Duodenal mucosa (tissue), 2 donors: Measurements from ENCODE around the gene MYMX.

Experiments
- H3K27ac ChIP-seq: one replicate; pipeline ENCODE4 v1.7.0; 2013; ENCODE audit warnings: low read depth, low read length
- H3K27me3 ChIP-seq, 2 donors: one replicate each; pipeline ENCODE4 v1.7.0; 2013; ENCODE audit warnings: low read length in 2 of 2, control low read depth in 1 of 2; ENCODE audit not compliant: insufficient read depth in 2 of 2, control insufficient read depth in 1 of 2
- H3K36me3 ChIP-seq, 2 donors: one replicate each; pipeline ENCODE4 v1.7.0; 2013; ENCODE audit warnings: low read length in 2 of 2, control low read depth in 1 of 2; ENCODE audit not compliant: insufficient read depth in 2 of 2, control insufficient read depth in 1 of 2
- H3K4me1 ChIP-seq, 2 donors: one replicate each; pipeline ENCODE4 v1.7.0; 2013; ENCODE audit warnings: low read length in 2 of 2, control low read depth in 1 of 2; ENCODE audit not compliant: insufficient read depth in 2 of 2, control insufficient read depth in 1 of 2
- H3K4me3 ChIP-seq, 2 donors: one replicate each; pipeline ENCODE4 v1.7.0; 2013; ENCODE audit warnings: low read length in 2 of 2, low read depth in 1 of 2
- H3K9ac ChIP-seq, 2 donors: one replicate each; pipeline ENCODE4 v1.7.0; 2013; ENCODE audit warnings: low read length in 2 of 2, low read depth in 1 of 2
- H3K9me3 ChIP-seq, 2 donors: one replicate each; pipeline ENCODE4 v1.7.0; 2013; ENCODE audit warnings: low read length in 2 of 2, control low read depth in 1 of 2; ENCODE audit not compliant: control insufficient read depth in 1 of 2

The MYMX gene

DNA sequence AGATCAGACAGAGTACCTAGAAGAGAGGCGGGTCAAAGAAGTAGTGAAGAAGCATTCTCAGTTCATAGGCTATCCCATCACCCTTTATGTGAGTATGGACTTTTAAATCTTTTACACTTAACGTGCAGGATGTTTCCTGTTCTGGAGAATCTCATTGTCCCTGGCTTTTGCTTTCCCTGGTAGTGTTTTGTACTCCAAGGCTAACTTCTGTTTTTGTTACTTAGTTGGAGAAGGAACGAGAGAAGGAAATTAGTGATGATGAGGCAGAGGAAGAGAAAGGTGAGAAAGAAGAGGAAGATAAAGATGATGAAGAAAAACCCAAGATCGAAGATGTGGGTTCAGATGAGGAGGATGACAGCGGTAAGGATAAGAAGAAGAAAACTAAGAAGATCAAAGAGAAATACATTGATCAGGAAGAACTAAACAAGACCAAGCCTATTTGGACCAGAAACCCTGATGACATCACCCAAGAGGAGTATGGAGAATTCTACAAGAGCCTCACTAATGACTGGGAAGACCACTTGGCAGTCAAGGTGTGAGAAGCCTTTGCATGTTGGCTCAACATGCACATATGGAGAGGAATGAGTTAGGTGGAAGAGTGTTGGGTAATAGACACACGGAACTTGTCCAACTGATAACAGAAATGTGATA lies 33.5 kb downstream of the MYMX start:
- Histone ChIP-seq H3K36me3 (peaks cover 44 to 66% of the 10 kb centered on the region in 2 donors), H3K4me3 (no peak overlapping the region), H3K9me3 (no peaks in the 10 kb centered on the region), H3K4me1 (peaks cover 14 to 21% of the 10 kb centered on the region in 2 donors), H3K27ac (no peak overlapping the region), H3K9ac (no peak overlapping the region), H3K27me3 (no peaks in the 10 kb centered on the region)

DNA sequence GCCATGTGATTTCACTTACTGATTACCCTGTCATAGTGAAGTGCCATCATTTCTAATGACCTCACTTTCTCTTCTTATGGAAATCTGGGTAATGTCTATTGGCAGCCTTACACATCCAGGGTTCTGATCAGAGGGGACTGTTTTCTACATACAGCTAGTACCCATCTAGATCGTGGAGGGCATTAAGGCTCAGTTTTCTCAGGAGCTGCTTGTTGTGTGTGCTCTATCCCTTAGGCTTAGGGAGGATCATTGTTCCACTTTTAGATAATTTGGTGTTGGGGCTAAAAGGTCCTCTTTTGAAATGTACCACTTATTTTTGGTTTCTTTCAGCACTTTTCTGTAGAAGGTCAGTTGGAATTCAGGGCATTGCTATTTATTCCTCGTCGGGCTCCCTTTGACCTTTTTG lies 34.0 kb downstream of the MYMX start:
- Histone ChIP-seq H3K9me3 (no peaks in the 10 kb centered on the region), H3K4me3 (no peak overlapping the region), H3K27ac (no peak overlapping the region), H3K36me3 (peaks cover 44 to 69% of the 10 kb centered on the region in 2 donors), H3K4me1 (peaks cover 11 to 21% of the 10 kb centered on the region in 2 donors), H3K9ac (no peak overlapping the region), H3K27me3 (no peaks in the 10 kb centered on the region)

GRCh38 chr6:44251576-44252524 lies 35.1 kb downstream of the MYMX start:
- Histone ChIP-seq H3K36me3 (peaks cover 44 to 69% of the 10 kb centered on the region in 2 donors), H3K9me3 (no peaks in the 10 kb centered on the region), H3K27me3 (no peaks in the 10 kb centered on the region), H3K4me1 (peaks cover 20 to 28% of the 10 kb centered on the region in 2 donors), H3K27ac (no peak overlapping the region), H3K4me3 (no peak overlapping the region), H3K9ac (no peak overlapping the region)

DNA sequence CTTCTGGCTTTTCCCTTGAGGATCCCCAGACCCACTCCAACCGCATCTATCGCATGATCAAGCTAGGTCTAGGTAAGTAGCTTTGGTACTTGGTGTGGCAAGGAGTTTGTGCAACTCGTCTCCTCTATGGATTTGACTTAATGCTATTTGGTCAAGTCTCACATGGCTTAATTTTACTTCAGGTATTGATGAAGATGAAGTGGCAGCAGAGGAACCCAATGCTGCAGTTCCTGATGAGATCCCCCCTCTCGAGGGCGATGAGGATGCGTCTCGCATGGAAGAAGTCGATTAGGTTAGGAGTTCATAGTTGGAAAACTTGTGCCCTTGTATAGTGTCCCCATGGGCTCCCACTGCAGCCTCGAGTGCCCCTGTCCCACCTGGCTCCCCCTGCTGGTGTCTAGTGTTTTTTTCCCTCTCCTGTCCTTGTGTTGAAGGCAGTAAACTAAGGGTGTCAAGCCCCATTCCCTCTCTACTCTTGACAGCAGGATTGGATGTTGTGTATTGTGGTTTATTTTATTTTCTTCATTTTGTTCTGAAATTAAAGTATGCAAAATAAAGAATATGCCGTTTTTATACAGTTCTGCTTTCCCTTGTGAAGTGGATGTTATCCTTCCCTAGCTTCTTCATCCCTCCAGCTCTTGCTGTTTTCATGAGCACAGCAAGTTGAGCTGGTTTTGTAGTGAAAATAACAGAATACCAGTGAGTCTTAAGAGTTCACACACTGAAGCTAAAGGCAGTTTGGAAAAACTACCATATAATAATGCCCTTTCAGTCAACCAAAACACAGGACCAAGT lies 36.8 kb downstream of the MYMX start:
- H3K4me3 ChIP-seq: no peak overlapping the region
- H3K4me1 ChIP-seq: peaks cover 28 to 31% of the 10 kb centered on the region in 2 donors
- H3K27me3 ChIP-seq: no peaks in the 10 kb centered on the region
- no peak overlapping the region for H3K9ac ChIP-seq
- no peak overlapping the region for H3K27ac ChIP-seq
- peaks cover 47 to 69% of the 10 kb centered on the region in 2 donors for H3K36me3 ChIP-seq
- no peaks in the 10 kb centered on the region for H3K9me3 ChIP-seq

GRCh38 chr6:44254191-44255104 lies 37.7 kb downstream of the MYMX start:
- Histone ChIP-seq H3K9me3 (no peaks in the 10 kb centered on the region), H3K36me3 (peaks cover 47 to 59% of the 10 kb centered on the region in 2 donors), H3K9ac (no peak overlapping the region), H3K4me1 (peaks cover 20 to 22% of the 10 kb centered on the region in 2 donors), H3K27me3 (no peaks in the 10 kb centered on the region), H3K27ac (no peak overlapping the region), H3K4me3 (no peak overlapping the region)

- Histone ChIP-seq H3K27me3 (no peaks in the 10 kb centered on the region), H3K4me1 (peaks cover 20% of the 10 kb centered on the region in 2 donors), H3K9me3 (no peaks in the 10 kb centered on the region), H3K36me3 (peaks cover 44 to 57% of the 10 kb centered on the region in 2 donors), H3K9ac (no peak overlapping the region), H3K27ac (no peak overlapping the region), H3K4me3 (no peak overlapping the region)
Observed at GRCh38 chr6:44255105-44255808, 38.5 kb downstream of the MYMX start.

- H3K27me3 ChIP-seq: no peaks in the 10 kb centered on the region
- H3K27ac ChIP-seq: peak overlapping the region; percentile 60
- H3K4me3 ChIP-seq: peak overlapping the region; percentile 83 to 89
- H3K4me1 ChIP-seq: peaks cover 20% of the 10 kb centered on the region in 2 donors
- peaks cover 37 to 55% of the 10 kb centered on the region in 2 donors for H3K36me3 ChIP-seq
- no peaks in the 10 kb centered on the region for H3K9me3 ChIP-seq
- peak overlapping the region; percentile 79 to 88 for H3K9ac ChIP-seq
Observed at GRCh38 chr6:44255871-44256774, 39.4 kb downstream of the MYMX start.

DNA sequence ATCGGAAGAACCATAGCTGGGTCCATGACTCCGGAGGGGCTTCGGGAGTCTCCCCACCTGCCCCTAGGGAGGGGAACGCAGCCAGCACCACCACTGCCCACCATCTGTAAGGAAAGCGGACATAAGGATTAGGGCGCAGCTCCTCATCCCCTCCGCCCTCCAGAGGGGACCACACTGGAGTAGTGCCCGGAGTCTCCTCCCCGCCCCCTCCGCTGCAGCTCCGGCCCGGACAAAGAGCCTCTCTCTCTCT lies 40.0 kb downstream of the MYMX start:
- Histone ChIP-seq H3K27ac (peak overlapping the region; percentile 60), H3K36me3 (peaks cover 34 to 54% of the 10 kb centered on the region in 2 donors), H3K4me3 (peak overlapping the region; percentile 83 to 89), H3K9ac (peak overlapping the region; percentile 79 to 88), H3K9me3 (no peaks in the 10 kb centered on the region), H3K4me1 (peaks cover 20 to 24% of the 10 kb centered on the region in 2 donors), H3K27me3 (no peaks in the 10 kb centered on the region)
